Measurements from ENCODE around the gene NEURL2.

DNA sequence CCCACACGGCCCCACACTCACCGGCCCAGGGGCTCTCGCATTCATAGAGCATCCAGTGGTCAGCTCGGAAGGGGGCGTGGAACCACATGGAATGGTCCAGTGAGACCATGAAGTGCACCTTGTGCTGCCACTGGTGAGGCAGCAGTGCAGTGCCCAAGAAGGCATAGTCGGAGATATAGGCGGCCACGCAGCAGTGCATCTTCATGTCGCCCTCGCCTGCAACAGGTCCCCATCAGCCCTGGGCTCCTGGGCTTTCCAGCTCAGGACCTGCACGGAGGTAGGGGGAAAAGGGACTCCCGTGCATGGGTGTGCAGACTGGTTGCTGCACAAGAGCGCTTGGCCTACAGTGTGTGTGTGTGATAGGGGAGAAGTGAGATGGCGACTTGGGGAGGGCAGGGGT lies 47.5 kb downstream of the NEURL2 start:
- TF ChIP-seq, protein P1, sequence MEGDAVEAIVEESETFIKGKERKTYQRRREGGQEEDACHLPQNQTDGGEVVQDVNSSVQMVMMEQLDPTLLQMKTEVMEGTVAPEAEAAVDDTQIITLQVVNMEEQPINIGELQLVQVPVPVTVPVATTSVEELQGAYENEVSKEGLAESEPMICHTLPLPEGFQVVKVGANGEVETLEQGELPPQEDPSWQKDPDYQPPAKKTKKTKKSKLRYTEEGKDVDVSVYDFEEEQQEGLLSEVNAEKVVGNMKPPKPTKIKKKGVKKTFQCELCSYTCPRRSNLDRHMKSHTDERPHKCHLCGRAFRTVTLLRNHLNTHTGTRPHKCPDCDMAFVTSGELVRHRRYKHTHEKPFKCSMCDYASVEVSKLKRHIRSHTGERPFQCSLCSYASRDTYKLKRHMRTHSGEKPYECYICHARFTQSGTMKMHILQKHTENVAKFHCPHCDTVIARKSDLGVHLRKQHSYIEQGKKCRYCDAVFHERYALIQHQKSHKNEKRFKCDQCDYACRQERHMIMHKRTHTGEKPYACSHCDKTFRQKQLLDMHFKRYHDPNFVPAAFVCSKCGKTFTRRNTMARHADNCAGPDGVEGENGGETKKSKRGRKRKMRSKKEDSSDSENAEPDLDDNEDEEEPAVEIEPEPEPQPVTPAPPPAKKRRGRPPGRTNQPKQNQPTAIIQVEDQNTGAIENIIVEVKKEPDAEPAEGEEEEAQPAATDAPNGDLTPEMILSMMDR (IDR thresholded peaks at IDR 0.05) = no peak
- TF ChIP-seq POLR2A (IDR thresholded peaks at IDR 0.05) = no peak
